Measurements from ENCODE around the gene ZKSCAN2.

ZKSCAN2 gene

GRCh38 chr16:25189305-25189704 is 68.3 kb downstream of the ZKSCAN2 start:
- Histone ChIP-seq H3K36me3 (ENCODE audit: low read depth) (no peaks in the 10 kb centered on the region), H3K27me3 (ENCODE audit: insufficient read depth, poor library complexity, severe bottlenecking) (no peaks in the 10 kb centered on the region), H3K9me3 (ENCODE audit: severe bottlenecking) (no peaks in the 10 kb centered on the region), H3K4me3 (ENCODE audit: severe bottlenecking) (no peak overlapping the region), H3K27ac (ENCODE audit: poor library complexity, severe bottlenecking) (no peak overlapping the region), H3K4me1 (ENCODE audit: insufficient read depth, poor library complexity, severe bottlenecking) (no peaks in the 10 kb centered on the region)
- ATAC-seq (ENCODE audit: low read depth): no peak
- TF ChIP-seq CTCF (IDR thresholded peaks at IDR 0.05; ENCODE audit: poor library complexity, severe bottlenecking): no peak
- no peak for DNase-seq (ENCODE audit: low spot score)

DNA sequence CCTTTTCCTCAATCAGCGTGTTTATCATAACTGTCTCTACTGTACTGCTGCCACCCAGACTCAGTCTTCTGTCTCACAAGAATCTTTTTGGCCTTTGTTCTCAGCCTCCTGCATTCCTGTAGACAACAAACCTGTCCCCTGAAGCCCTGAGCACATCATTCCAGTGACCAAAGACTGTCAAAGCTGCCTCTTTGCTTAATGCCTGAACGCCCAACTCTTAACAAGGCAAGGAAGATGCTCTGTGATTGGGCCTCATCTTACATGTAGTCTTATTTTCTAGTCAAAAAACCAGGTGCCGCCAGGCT is 70.2 kb downstream of the ZKSCAN2 start:
- no peak for TF ChIP-seq CTCF (IDR thresholded peaks at IDR 0.05; ENCODE audit: poor library complexity, severe bottlenecking)
- H3K9me3 ChIP-seq (ENCODE audit: severe bottlenecking): no peaks in the 10 kb centered on the region
- no peak for ATAC-seq (ENCODE audit: low read depth)
- no peak for DNase-seq (ENCODE audit: low spot score)
- H3K4me1 ChIP-seq (ENCODE audit: insufficient read depth, poor library complexity, severe bottlenecking): no peaks in the 10 kb centered on the region
- no peaks in the 10 kb centered on the region for H3K36me3 ChIP-seq (ENCODE audit: low read depth)
- no peak overlapping the region for H3K27ac ChIP-seq (ENCODE audit: poor library complexity, severe bottlenecking)
- H3K4me3 ChIP-seq (ENCODE audit: severe bottlenecking): no peak overlapping the region
- no peaks in the 10 kb centered on the region for H3K27me3 ChIP-seq (ENCODE audit: insufficient read depth, poor library complexity, severe bottlenecking)

All from RWPE2 (cell line).